NCI-H748 treated with DMSO at 0.1 percent for 48 hours (cell line): ENCODE results near the gene NEDD4.
"Not testable (repeated sequence)": the region's sequence is repeated elsewhere in the genome, so short reads cannot be mapped to it uniquely, and the experiment has no call there.

Source experiments
- DNase-seq: peaks from one replicate; lab custom pipeline; 2025; lab: John Stamatoyannopoulos, UW

NEDD4 gene

GRCh38 chr15:55958349-55958748 is 35.1 kb downstream of the NEDD4 start:
- DNase-seq = no peak

GRCh38 chr15:55954862-55955605 is 38.4 kb downstream of the NEDD4 start:
- DNase-seq = no peak

DNA sequence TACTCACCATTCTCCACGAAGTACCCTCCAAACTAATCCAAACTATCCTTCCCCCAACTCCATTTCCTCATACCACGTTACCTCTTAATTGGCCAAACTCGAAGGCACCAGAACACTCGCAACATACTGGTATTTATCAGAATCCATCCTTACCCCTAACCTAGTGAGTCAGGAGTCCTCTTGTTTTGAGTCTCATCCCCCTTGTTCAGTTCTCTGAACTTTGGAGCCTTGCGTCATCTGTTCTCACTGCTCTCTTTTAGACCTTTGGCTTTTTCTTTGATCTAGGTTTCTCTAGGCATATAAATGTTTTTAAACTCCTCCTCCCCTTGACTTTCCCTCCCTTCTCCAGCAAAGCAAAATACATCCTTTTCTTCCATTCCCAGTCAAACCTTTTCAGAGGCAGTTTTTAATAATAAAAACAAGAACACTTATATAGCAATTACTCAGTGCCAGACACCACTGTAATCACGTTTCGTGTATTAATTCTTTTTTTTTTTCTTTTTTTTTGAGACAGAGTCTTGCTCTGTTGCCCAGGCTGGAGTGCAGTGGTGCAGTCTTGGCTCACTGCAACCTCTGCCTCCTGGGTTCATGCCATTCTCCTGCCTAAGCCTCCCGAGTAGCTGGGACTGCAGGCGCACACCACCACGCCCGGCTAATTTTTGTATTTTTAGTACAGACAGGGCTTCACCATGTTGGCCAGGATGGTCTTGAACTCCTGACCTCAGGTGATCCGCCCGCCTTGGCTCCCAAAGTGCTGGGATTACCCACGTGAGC is 40.7 kb downstream of the NEDD4 start:
- DNase-seq = not testable (repeated sequence)

GRCh38 chr15:55944606-55945005 is 48.8 kb downstream of the NEDD4 start:
- not testable (repeated sequence) for DNase-seq

DNA sequence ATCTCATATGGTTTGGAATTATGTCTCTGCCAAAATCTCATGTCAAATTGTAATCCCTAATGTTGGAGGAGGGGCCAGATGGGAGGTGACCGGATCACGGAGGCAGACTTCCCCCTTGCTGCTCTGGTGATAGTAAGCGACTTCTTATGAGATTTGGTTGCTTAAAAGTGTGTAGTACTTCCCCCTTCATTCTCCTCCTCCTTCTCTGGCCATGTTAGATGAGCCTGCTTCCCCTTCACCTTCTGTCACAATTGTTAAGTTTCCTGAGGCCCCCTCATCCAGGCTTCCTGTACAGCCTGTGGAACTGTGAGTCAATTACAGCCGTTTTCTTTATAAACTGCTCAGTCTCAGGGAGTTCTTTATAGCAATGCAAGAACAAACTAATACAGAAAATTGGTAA is 51.1 kb downstream of the NEDD4 start:
- no peak for DNase-seq

- DNase-seq = no peak
Observed at GRCh38 chr15:55937040-55937439, 56.4 kb downstream of the NEDD4 start.

DNA sequence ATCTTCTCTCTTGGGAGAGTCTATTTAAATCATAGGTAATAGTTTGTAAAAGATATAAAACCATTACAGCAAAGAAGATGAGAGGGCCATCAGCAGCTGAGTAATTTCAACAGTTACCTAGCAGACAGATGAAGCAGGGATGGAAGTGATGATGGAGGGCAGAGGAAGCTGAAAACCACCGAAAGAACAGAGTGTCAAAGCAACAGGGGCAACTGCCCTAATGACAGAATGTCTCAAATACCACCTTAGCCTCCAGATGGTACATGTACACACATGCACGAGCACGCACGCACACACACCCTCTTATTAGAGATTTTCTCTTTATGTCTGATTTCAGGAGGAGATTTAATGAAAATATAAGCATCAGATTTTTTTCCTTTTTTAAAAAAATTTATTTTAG is 64.5 kb downstream of the NEDD4 start:
- DNase-seq = no peak

GRCh38 chr15:55921744-55922143 is 71.7 kb downstream of the NEDD4 start:
- DNase-seq = no peak

- DNase-seq = no peak
Observed at GRCh38 chr15:55917881-55918296, 75.5 kb downstream of the NEDD4 start.

DNA sequence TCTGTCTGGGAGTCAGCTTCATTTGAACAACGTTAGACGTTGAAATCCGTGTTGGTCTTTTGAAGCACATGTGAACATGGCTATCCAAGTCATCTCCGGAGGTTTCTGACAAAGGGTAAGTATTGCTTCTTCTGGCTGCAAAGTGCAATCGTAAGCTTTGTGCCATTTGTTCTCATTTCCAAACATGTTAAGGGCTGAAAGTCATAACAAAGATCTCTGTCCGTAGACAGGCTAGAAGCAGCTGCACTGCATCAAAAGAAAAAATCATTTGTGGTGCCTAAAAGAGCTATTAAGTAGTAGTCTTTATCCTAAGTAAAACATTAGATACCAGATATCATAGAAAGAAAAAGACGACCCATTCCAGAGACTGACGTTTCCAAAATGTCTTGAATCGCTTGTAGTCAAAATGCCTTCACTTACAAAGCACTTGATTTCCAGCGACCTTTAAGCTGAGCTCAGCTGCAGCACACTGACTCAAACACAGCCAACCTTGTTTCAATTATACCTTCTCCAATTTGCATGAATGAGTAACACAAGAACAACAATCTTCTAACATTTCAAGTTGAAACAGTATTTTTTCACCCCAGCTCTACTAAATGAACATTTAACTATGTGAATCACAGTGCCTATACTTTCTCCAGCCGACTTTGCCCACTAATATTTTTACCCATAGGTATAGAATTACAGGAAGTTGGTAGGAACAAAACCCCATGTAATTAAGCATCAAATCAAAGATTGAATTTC is 76.6 kb downstream of the NEDD4 start:
- no peak for DNase-seq

DNA sequence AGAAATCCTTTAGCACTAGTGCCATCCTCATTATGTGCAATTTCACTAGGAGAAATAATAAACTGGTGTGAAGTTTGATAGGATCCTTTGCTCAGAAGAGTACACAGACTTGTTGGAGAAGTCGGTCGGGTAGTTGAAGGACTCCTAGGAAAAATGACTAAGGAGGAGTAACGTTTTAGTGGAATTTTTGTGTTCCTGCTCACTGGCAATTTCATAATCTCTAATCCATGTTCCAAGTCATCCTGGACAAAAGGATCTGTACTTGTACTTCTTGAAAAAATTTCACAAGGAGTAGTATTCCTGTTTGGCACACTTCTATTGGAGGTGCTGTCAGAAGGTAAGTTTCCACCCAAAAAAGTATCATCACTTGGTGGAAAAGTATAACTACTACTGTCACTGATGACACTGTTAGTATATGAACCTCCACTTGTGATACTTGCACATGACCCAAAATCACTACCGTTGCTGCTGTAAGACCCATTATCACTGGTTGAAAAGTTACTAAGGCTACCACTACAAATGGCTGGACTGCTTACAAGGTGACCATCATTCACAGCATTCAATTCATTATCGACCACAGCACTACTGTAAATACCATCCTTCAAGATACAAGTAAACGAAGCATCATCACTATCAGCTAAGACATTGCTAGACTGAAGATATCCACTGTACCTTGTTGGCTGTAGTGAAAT is 77.4 kb downstream of the NEDD4 start:
- DNase-seq = no peak

DNA sequence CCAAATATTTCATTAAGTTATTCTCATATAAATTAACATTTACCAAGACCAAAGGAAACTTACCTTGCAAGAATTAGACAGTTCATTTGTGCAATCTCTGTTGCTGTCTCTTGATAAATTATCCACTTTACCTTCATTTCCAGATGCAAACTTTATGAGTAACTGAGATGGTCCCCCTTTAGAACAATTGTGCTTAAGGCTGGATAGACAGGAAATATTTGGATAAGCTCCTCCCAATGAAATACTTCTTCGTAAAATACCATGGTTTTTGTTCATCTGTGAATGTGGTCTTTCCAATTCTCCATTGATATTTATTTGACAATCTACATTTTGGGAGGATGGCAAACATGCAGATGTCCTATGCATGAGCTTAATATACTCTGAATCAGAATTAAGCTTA is 78.2 kb downstream of the NEDD4 start:
- DNase-seq = no peak

DNA sequence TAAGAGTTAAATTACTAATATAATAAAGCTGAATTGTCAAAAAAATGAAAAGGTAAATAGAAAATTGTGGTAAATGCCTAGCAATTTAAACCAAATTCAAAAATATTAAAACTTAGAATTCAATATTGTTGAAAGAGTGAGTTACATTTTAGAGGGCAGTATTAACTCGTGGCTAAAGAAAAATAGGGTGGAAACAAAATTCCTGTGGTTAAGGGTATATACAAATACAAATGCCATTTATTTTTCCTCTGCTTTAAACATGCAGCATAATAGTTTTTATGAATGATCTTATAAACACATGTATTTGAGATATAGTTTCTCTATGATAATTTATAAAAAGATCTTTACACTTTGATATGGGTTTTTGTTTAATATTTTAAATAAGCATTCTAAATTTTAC is 79.0 kb downstream of the NEDD4 start:
- DNase-seq = no peak

DNA sequence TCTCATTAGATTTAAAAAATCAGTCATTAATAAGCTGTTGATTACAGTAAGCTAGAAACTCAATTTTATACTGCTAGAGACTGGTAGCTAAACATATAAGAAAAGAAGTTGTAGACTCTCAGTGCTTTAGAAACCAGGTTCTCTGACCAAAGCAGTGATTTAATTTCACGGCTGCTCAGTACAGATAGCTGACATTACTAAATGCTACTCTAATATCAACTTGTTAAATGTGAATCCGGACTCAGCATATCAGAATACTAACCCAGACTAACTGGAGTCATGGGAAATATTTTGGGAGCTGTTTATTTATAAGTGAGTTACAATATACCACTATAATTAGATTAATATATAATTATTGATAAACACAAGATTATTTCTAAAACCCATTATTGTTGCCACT is 80.4 kb downstream of the NEDD4 start:
- DNase-seq = no peak

DNA sequence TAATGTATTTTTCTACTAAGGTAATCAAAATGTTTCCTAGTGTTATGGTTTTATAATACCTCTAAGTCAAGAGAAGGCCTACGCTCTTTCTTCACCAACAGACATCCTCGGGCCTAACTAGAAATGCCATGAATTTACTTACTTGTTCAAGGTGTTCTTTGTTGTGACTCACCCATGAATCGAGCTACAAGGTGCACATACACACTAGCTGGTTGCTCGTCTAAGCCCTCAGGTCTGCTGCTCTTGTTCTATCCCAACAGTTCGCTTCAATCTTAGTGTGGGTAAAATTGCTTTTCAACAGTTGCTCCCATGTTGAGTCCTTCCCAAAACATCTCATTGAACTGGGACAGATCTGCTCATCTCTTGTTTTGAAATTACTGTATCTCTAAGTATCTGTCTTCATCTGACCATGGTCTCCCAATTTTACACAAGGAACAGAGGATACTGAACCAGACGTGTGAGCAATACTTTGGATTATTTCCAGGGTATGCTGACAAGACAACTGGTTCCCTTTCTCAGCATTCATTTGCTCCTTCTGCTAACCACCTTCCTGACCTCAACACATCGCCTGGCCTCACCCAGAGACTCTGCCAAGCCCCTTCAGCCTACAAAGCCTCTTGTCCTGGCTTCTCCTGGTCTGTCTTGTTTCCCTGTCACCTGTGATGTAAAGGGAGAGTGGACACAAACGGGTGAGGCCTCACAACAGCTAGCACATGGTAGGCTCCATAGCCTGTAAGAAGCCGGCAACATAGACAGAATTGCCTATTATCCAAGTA is 84.2 kb downstream of the NEDD4 start:
- DNase-seq = no peak

- DNase-seq = no peak
Observed at GRCh38 chr15:55907797-55908196, 85.6 kb downstream of the NEDD4 start.

GRCh38 chr15:55902981-55903380 is 90.4 kb downstream of the NEDD4 start:
- no peak for DNase-seq

- DNase-seq = no peak
Observed at GRCh38 chr15:55900019-55900418, 93.4 kb downstream of the NEDD4 start.

GRCh38 chr15:55899537-55899936 is 93.9 kb downstream of the NEDD4 start:
- DNase-seq = no peak

DNA sequence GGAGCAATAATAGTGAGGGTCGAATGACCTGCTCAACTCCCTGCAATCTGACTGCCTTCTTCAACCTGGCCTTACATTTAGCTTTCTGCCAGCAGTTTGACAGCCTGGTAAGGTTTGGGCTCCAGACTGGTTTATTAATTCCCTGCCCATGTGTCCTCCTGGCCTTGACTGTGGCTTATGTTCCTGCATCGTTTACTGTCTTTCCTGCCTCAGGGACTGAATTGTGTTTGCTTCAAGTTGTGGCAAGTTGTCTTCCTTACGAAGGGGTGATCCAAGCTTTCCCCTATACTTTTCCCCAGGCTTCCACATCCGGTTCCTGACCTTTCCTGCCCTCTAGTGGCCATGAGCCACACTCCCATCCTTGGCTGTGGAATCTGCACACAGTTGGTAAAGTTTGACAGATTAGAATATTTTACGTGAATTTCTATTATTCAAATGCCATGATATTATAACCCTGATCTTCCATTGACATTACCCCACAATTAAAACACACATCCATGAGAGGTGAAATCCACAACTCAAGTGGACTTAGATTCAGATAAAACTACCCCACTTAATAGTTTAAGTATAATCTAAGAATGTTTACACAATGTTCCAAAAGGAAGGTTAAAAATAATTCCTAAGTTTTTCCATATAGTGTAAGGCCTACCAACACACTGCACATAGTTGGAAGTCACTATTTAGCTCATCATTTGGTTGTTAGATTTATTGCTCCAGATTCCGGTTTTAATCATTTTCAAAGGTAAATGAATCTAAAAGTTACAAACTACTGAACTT is 95.7 kb downstream of the NEDD4 start:
- DNase-seq = no peak
